Measurements from ENCODE around the gene PTN.

DNA sequence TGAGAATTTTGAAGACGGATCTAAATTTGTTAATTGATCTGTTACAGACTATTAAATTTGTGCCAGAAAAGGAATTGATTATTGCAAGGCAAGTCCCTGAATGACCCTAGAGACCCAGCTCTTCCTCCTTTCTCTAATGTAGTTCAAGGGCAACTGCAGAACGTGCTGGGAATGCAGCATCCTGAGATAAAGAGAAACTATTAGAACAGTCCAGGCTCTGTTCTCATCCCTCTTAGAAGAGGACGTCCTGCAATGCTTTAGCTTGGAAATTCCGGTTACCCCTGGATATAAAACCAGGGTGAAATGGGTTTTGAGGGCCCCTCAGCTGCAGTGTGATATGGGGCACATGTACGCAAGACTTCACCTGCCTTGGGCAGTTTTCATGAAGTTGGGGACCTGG lies 67.3 kb downstream of the PTN start:
- TF ChIP-seq, protein P1, sequence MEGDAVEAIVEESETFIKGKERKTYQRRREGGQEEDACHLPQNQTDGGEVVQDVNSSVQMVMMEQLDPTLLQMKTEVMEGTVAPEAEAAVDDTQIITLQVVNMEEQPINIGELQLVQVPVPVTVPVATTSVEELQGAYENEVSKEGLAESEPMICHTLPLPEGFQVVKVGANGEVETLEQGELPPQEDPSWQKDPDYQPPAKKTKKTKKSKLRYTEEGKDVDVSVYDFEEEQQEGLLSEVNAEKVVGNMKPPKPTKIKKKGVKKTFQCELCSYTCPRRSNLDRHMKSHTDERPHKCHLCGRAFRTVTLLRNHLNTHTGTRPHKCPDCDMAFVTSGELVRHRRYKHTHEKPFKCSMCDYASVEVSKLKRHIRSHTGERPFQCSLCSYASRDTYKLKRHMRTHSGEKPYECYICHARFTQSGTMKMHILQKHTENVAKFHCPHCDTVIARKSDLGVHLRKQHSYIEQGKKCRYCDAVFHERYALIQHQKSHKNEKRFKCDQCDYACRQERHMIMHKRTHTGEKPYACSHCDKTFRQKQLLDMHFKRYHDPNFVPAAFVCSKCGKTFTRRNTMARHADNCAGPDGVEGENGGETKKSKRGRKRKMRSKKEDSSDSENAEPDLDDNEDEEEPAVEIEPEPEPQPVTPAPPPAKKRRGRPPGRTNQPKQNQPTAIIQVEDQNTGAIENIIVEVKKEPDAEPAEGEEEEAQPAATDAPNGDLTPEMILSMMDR (IDR thresholded peaks at IDR 0.05), result no peak
- TF ChIP-seq, protein P2, sequence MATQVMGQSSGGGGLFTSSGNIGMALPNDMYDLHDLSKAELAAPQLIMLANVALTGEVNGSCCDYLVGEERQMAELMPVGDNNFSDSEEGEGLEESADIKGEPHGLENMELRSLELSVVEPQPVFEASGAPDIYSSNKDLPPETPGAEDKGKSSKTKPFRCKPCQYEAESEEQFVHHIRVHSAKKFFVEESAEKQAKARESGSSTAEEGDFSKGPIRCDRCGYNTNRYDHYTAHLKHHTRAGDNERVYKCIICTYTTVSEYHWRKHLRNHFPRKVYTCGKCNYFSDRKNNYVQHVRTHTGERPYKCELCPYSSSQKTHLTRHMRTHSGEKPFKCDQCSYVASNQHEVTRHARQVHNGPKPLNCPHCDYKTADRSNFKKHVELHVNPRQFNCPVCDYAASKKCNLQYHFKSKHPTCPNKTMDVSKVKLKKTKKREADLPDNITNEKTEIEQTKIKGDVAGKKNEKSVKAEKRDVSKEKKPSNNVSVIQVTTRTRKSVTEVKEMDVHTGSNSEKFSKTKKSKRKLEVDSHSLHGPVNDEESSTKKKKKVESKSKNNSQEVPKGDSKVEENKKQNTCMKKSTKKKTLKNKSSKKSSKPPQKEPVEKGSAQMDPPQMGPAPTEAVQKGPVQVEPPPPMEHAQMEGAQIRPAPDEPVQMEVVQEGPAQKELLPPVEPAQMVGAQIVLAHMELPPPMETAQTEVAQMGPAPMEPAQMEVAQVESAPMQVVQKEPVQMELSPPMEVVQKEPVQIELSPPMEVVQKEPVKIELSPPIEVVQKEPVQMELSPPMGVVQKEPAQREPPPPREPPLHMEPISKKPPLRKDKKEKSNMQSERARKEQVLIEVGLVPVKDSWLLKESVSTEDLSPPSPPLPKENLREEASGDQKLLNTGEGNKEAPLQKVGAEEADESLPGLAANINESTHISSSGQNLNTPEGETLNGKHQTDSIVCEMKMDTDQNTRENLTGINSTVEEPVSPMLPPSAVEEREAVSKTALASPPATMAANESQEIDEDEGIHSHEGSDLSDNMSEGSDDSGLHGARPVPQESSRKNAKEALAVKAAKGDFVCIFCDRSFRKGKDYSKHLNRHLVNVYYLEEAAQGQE (IDR thresholded peaks at IDR 0.05; ENCODE audit: insufficient read depth in 1 of 2, low read depth in 2 of 2, low read length in 1 of 2), result no peak
- TF ChIP-seq POLR2AphosphoS5 (IDR thresholded peaks at IDR 0.05; ENCODE audit: low read depth, low read length) (no peak), SIN3A (IDR thresholded peaks at IDR 0.05; ENCODE audit: borderline replicate concordance, insufficient read depth, low read depth, low read length) (no peak), TCF7L2 (IDR thresholded peaks at IDR 0.05; ENCODE audit: low read depth, low read length) (no peak)

Measured in Panc1 (cell line).